HepG2 (cell line): ENCODE measurements around the gene ADGRG6. TPM values are rescaled to one million over a fixed set of nuclear protein-coding genes. Genes with fewer than 3 reads are reported as not detected.

Experiments used
- ATAC-seq: fragments of 200-7000 bp; cut with Tn5 transposase; 3 replicates; pipeline ENCODE4 v1.9.1; 2020; ENCODE audit warnings: mild to moderate bottlenecking, moderate library complexity
- BruUV-seq: library from RNA; stranded (reverse); fragments of 400-500 nt; replicated peaks from 2 replicates; lab custom pipeline; 2021; lab: Mats Ljungman, UMichigan
- CTCF ChIA-PET: fragments of 300-600 bp; formaldehyde crosslinking; extraction: SDS; loops from one replicate; lab custom pipeline; 2021; ENCODE audit warnings: low total read pairs, inconsistent platforms, low intra/inter-chr PET ratio; lab: Yijun Ruan, JAX
- POLR2A ChIA-PET: fragments of 350-600 bp; sonication (Branson Sonifier 250); formaldehyde crosslinking; loops from one replicate; lab custom pipeline; 2020; ENCODE audit warnings: antibody characterized with exemption, inconsistent platforms; lab: Yijun Ruan, JAX
- DNase-seq: peaks from one replicate; pipeline ENCODE4 v3.0.0-alpha.2; 2015; ENCODE audit warnings: low spot score
- FAIRE-seq: peaks from 3 replicates; lab custom pipeline; 2011; peaks lifted over from hg19 to GRCh38; lab: Jason Lieb, UNC
- H2AFZ ChIP-seq: one replicate; pipeline ENCODE4 v1.6.1; 2011; ENCODE audit warnings: low read length, inconsistent platforms
- H3K27ac ChIP-seq: fragments of 300-600 bp; 3 replicates; pipeline ENCODE4 v1.8.0; 2011; ENCODE audit warnings: mixed run types, mild to moderate bottlenecking, mixed read lengths, low read length, inconsistent platforms; ENCODE audit not compliant: insufficient read depth; ENCODE audit errors: extremely low read length
- H3K27me3 ChIP-seq, 2 experiments: fragments of 200-600 bp in 1 of 2; 2 replicates in 1 of 2; 3 replicates in 1 of 2; pipeline versions ENCODE4 v1.6.0 to v1.8.0; 2011; ENCODE audit warnings: low read length in 2 of 2, mild to moderate bottlenecking in 2 of 2, moderate library complexity in 2 of 2, inconsistent platforms in 1 of 2; ENCODE audit not compliant: insufficient read depth in 2 of 2, control insufficient read depth in 1 of 2
- H3K36me3 ChIP-seq, 2 experiments: fragments of 200-600 bp in 1 of 2; replicated peaks in 1 of 2; 2 replicates in 1 of 2; 3 replicates in 1 of 2; pipeline versions ENCODE4 v1.5.1 to v1.8.0; 2011; ENCODE audit warnings: low read length in 2 of 2, inconsistent platforms in 1 of 2; ENCODE audit not compliant: insufficient read depth in 2 of 2, control insufficient read depth in 1 of 2
- H3K4me1 ChIP-seq: 2 replicates; pipeline ENCODE4 v1.5.1; 2012; ENCODE audit warnings: low read length, inconsistent platforms; ENCODE audit not compliant: insufficient read depth
- H3K4me2 ChIP-seq: 2 replicates; pipeline ENCODE4 v1.6.0; 2011; ENCODE audit warnings: low read depth, low read length, inconsistent platforms
- H3K4me3 ChIP-seq, 3 experiments: fragments of 200-600 bp in 1 of 3; sonication (generic), shearing (Covaris generic) in 1 of 3; replicated peaks in 1 of 3; 2 replicates each; pipeline ENCODE4 v1.5.1; 2011 to 2016; ENCODE audit warnings: low read length in 3 of 3, inconsistent platforms in 2 of 3, low read depth in 2 of 3, mild to moderate bottlenecking in 2 of 3, control low read depth in 1 of 3, mixed read lengths in 1 of 3; ENCODE audit not compliant: insufficient read depth in 1 of 3
- H3K79me2 ChIP-seq: one replicate; pipeline ENCODE4 v1.6.1; 2011; ENCODE audit warnings: low read length, inconsistent platforms; ENCODE audit not compliant: insufficient read depth
- H3K9ac ChIP-seq: 2 replicates; pipeline ENCODE4 v1.6.0; 2011; ENCODE audit warnings: mild to moderate bottlenecking, low read depth, low read length, inconsistent platforms; ENCODE audit not compliant: insufficient read depth
- H3K9me3 ChIP-seq: 2 replicates; pipeline ENCODE4 v1.5.1; 2012; ENCODE audit warnings: mild to moderate bottlenecking, low read length
- H4K20me1 ChIP-seq: 2 replicates; pipeline ENCODE4 v1.6.0; 2011; ENCODE audit warnings: inconsistent platforms, mild to moderate bottlenecking, low read length, moderate library complexity; ENCODE audit not compliant: insufficient read depth
- AGO2 ChIP-seq: fragments of 200-400 bp; formaldehyde crosslinking; optimal IDR thresholded peaks from 2 replicates; pipeline ENCODE3; 2017; ENCODE audit warnings: mild to moderate bottlenecking, low read depth, low read length, moderate library complexity
- TBL1XR1 ChIP-seq: fragments of 150-350 bp; IDR thresholded peaks from 2 replicates; pipeline ENCODE4 v1.6.1; 2014; ENCODE audit warnings: borderline replicate concordance, low read length; ENCODE audit not compliant: partially characterized antibody
- ZNF546 ChIP-seq: sonication (generic); formaldehyde crosslinking; conservative IDR thresholded peaks from 2 replicates; pipeline ENCODE4 v1.8.1; 2023; ENCODE audit warnings: mild to moderate bottlenecking, missing genetic modification reagents
- WGBS: methylation state at CpG from one replicate; pipeline ENCODE4 v1.1.6; 2017; ENCODE audit warnings: low lambda C conversion rate; 5-methylcytosine and 5-hydroxymethylcytosine counted together
- in situ Hi-C: cut with HindIII; loops from 2 replicates; pipeline ENCODE4 v1.10.0; 2017; ENCODE audit warnings: low pct_unique_long_range_greater_than_20kb; ENCODE audit not compliant: extremely low pct_ligation_motif_present
- intact Hi-C: fragments of 100-400 bp; cut with micrococcal nuclease; formaldehyde crosslinking; loops from one replicate; pipeline ENCODE4 v1.10.0; 2022; ENCODE audit not compliant: unreplicated experiment
- polyA plus RNA-seq, 8 experiments: library from polyadenylated mRNA; depleted of rRNA in 3 of 8; stranded (reverse) in 7 of 8; unstranded in 1 of 8; fragments of >200 nt; fragmentation: Illumina TruSeq in 4 of 8; extraction: Trizol in 4 of 8; gene quantifications; 2 replicates each; pipeline versions ENCODE4 v1.2.1 to v1.2.3, GENCODE V29; 2011 to 2016; ENCODE audit warnings: low read depth in 4 of 8, missing spikeins in 1 of 8, mixed read lengths in 1 of 8; ENCODE audit not compliant: insufficient read depth in 1 of 8
- total RNA-seq, 5 experiments: library from RNA; depleted of rRNA; stranded (reverse); fragments of >200 nt; fragmentation: Illumina TruSeq; extraction: Trizol; gene quantifications; 2 replicates each; pipeline ENCODE4 v1.2.3, GENCODE V29; 2016; ENCODE audit warnings: low read depth in 1 of 5
- TF ChIP-seq, protein P1 (sequence below): sonication (generic); formaldehyde crosslinking; IDR thresholded peaks from 2 replicates; pipeline ENCODE4 v1.5.1; 2020; ENCODE audit warnings: missing genetic modification reagents, mild to moderate bottlenecking, borderline replicate concordance
- TF ChIP-seq, protein P2 (sequence below): sonication (generic); formaldehyde crosslinking; IDR thresholded peaks from 2 replicates; pipeline ENCODE4 v1.4.0; 2020; ENCODE audit warnings: missing genetic modification reagents
- TF ChIP-seq, protein P3 (sequence below): sonication (generic); formaldehyde crosslinking; IDR thresholded peaks from 2 replicates; pipeline ENCODE4 v1.8.0; 2022; ENCODE audit warnings: missing genetic modification reagents, mild to moderate bottlenecking, inconsistent platforms, borderline replicate concordance

ADGRG6 gene
- total and polyA plus RNA-seq, 2 of the 13 experiments (the other 11 are each of a cell fraction or from before 2014, with no cell fraction given), result 129 to 249 TPM

DNA sequence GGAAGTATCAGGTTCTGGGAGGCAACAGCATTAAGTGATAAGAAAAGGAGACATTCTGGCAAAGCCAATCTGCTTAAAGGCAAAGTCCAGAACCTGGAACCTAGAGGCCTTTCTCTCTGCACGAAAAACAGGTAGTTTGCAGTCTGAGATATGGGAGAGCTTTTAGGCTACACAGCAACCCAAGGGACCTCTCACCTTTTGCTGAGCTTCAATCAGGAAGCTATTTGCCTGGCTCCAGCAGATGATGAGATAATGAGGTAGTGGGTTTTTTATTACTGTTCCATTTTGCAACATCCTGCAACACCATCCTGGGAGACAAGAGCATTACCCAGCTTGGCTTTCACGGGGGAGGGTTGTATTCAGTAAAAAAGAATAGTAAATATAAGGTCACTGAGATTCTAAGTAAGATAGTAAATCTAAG lies 143.1 kb downstream of the ADGRG6 start:
- in situ Hi-C loops, result no loop called here
- Histone ChIP-seq H3K4me3 (no peak overlapping the region), H3K4me2 (no peak overlapping the region), H4K20me1 (no peaks in the 10 kb centered on the region), H3K27me3 (no peaks in the 10 kb centered on the region), H3K36me3 (peaks cover 31 to 76% of the 10 kb centered on the region in 2 experiments), H3K9ac (no peak overlapping the region), H3K79me2 (no peaks in the 10 kb centered on the region), H3K27ac (no peak overlapping the region), H3K4me1 (no peaks in the 10 kb centered on the region), H3K9me3 (no peaks in the 10 kb centered on the region), H2AFZ (no peak overlapping the region)
- peak; percentile 19 for TF ChIP-seq AGO2
- TF ChIP-seq TBL1XR1, result no peak
- TF ChIP-seq, protein P1, sequence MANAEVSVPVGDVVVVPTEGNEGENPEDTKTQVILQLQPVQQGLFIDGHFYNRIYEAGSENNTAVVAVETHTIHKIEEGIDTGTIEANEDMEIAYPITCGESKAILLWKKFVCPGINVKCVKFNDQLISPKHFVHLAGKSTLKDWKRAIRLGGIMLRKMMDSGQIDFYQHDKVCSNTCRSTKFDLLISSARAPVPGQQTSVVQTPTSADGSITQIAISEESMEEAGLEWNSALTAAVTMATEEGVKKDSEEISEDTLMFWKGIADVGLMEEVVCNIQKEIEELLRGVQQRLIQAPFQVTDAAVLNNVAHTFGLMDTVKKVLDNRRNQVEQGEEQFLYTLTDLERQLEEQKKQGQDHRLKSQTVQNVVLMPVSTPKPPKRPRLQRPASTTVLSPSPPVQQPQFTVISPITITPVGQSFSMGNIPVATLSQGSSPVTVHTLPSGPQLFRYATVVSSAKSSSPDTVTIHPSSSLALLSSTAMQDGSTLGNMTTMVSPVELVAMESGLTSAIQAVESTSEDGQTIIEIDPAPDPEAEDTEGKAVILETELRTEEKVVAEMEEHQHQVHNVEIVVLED (CRISPR knock-in tag), result no peak
- no peak for TF ChIP-seq ZNF546 (CRISPR knock-in tag)
- TF ChIP-seq, protein P2, sequence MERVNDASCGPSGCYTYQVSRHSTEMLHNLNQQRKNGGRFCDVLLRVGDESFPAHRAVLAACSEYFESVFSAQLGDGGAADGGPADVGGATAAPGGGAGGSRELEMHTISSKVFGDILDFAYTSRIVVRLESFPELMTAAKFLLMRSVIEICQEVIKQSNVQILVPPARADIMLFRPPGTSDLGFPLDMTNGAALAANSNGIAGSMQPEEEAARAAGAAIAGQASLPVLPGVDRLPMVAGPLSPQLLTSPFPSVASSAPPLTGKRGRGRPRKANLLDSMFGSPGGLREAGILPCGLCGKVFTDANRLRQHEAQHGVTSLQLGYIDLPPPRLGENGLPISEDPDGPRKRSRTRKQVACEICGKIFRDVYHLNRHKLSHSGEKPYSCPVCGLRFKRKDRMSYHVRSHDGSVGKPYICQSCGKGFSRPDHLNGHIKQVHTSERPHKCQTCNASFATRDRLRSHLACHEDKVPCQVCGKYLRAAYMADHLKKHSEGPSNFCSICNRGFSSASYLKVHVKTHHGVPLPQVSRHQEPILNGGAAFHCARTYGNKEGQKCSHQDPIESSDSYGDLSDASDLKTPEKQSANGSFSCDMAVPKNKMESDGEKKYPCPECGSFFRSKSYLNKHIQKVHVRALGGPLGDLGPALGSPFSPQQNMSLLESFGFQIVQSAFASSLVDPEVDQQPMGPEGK (CRISPR knock-in tag), result no peak
- TF ChIP-seq, protein P3, sequence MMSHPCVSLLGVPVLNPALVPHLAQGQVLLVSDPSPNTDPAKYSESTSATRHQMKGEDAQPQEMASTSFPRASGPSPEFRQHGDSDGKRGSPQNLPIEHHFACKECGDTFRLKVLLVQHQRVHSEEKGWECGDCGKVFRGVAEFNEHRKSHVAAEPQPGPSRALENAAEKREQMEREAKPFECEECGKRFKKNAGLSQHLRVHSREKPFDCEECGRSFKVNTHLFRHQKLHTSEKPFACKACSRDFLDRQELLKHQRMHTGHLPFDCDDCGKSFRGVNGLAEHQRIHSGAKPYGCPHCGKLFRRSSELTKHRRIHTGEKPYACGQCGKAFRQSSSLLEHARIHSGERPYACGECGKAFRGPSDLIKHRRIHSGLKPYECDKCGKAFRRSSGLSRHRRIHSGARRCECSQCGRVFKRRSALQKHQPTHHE (CRISPR knock-in tag), result no peak
- intact Hi-C loops, result no loop called here
- BruUV-seq, result no TSS peak
- WGBS, result 96% methylated on average over 2 of the region's 2 CpGs
- no peak for DNase-seq
- no peak for FAIRE-seq
- ATAC-seq, result no peak
- ChIA-PET CTCF (no interaction called here), POLR2A (no interaction called here)
